Activated CD8-positive, alpha-beta T cell treated with anti-CD3 and anti-CD28 coated beads for 36 hours (primary cell): ENCODE data around the gene SRSF4. TPM values are rescaled to one million over a fixed set of nuclear protein-coding genes. Genes with fewer than 3 reads are reported as not detected.
A peak's percentile ranks its signal among the peaks of the same experiment; 100 is the strongest.

Experiments
- ATAC-seq: fragments of 200-7000 bp; cut with Tn5 transposase; one replicate; pipeline ENCODE4 v1.10.0; 2021; ENCODE audit warnings: mild to moderate bottlenecking, moderate library complexity
- CTCF ChIA-PET: fragments of 350-600 bp; sonication (Branson Sonifier 250); formaldehyde crosslinking; loops from one replicate; lab custom pipeline; 2021; ENCODE audit warnings: antibody characterized with exemption; lab: Charles Lee
- POLR2A ChIA-PET: fragments of 350-600 bp; sonication (Branson Sonifier 250); formaldehyde crosslinking; loops from one replicate; lab custom pipeline; 2021; ENCODE audit warnings: antibody characterized with exemption; lab: Charles Lee
- DNase-seq: peaks from one replicate; pipeline ENCODE4 v3.0.0-alpha.2; 2020
- H3K27ac Mint-ChIP-seq: one replicate; pipeline ENCODE4 v1.8.0; 2021; ENCODE audit warnings: mild to moderate bottlenecking, mixed read lengths
- H3K27me3 Mint-ChIP-seq: one replicate; pipeline ENCODE4 v1.8.0; 2021; ENCODE audit warnings: mixed read lengths
- H3K36me3 Mint-ChIP-seq: one replicate; pipeline ENCODE4 v1.8.0; 2021; ENCODE audit warnings: low read depth, mixed read lengths
- H3K4me1 Mint-ChIP-seq: one replicate; pipeline ENCODE4 v1.8.0; 2021; ENCODE audit warnings: low read depth, mixed read lengths
- H3K4me3 Mint-ChIP-seq: one replicate; pipeline ENCODE4 v1.8.0; 2021; ENCODE audit warnings: mild to moderate bottlenecking, moderate library complexity, mixed read lengths
- H3K9me3 Mint-ChIP-seq: one replicate; pipeline ENCODE4 v1.8.0; 2021; ENCODE audit warnings: mixed read lengths
- intact Hi-C: fragments of 100-400 bp; cut with micrococcal nuclease; formaldehyde crosslinking; loops from one replicate; pipeline ENCODE4 v1.10.0; 2022
- total RNA-seq, 2 experiments: library from RNA; stranded (reverse); gene quantifications; one replicate each; pipeline ENCODE4 v1.2.3, GENCODE V29; 2021
- TF ChIP-seq, protein P1 (sequence below): fragments of 200-600 bp; IDR thresholded peaks from one replicate; pipeline ENCODE4 v1.8.0; 2022; ENCODE audit warnings: antibody characterized with exemption, mild to moderate bottlenecking

Gene SRSF4
- total RNA-seq, 2 experiments from 2014 or later: 121 to 123 TPM

DNA sequence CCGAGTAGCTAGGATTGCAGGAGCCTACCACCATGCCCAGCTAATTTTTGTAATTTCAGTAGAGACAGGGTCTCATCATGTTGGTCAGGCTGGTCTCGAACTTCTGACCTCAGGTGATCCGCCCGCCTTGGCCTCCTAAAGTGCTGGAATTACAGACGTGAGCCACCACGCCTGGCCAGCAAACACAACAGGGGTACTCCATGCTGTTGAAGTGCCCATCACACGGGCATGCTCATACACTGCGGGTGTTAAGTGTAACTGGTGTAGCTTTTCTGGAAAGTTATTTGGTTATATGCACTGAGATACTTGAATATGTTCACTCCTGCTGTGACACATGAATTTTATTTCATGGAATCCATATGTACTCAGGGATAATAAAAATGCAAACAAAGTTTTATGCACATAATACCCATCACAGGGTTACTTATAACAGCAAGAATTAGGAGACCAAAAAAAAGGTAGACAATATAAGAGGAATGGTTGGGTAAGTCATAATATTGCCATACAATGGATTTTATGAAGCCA lies 9.2 kb downstream of the SRSF4 start:
- Mint-ChIP-seq H3K4me1 (peaks cover 57% of the 10 kb centered on the region), H3K4me3 (no peak overlapping the region), H3K9me3 (peaks cover 2% of the 10 kb centered on the region), H3K27me3 (no peaks in the 10 kb centered on the region), H3K27ac (no peak overlapping the region), H3K36me3 (peaks cover 50% of the 10 kb centered on the region)
- ChIA-PET POLR2A (interaction anchor here (0.6 to 3.7 kb wide), 2 partner anchors 9 to 19 kb away, joined by 7 to 20 read pairs; partner anchors contain the start of gene SRSF4), CTCF (no interaction called here)
- intact Hi-C loops: no loop called here
- TF ChIP-seq, protein P1, sequence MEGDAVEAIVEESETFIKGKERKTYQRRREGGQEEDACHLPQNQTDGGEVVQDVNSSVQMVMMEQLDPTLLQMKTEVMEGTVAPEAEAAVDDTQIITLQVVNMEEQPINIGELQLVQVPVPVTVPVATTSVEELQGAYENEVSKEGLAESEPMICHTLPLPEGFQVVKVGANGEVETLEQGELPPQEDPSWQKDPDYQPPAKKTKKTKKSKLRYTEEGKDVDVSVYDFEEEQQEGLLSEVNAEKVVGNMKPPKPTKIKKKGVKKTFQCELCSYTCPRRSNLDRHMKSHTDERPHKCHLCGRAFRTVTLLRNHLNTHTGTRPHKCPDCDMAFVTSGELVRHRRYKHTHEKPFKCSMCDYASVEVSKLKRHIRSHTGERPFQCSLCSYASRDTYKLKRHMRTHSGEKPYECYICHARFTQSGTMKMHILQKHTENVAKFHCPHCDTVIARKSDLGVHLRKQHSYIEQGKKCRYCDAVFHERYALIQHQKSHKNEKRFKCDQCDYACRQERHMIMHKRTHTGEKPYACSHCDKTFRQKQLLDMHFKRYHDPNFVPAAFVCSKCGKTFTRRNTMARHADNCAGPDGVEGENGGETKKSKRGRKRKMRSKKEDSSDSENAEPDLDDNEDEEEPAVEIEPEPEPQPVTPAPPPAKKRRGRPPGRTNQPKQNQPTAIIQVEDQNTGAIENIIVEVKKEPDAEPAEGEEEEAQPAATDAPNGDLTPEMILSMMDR: no peak
- DNase-seq (no peak), ATAC-seq (no peak)

DNA sequence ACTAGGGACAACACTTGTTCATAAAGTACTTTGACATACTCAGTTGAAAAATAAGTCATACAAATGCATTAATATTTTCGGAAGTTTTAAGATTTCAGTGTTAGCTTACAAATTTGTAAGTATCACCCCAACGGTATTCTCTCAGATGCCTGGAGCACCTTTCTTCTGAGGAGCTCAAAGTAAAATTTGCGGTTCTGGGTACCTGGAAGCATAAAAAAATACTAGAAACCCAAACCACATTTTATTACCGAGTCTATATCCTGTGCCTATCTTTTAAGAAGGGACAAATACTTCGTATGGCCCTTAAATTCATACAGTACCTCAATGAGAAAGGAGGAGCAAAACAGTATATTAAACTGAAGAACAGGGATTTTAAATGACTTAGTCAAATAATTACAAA lies 10.2 kb downstream of the SRSF4 start:
- no peak for DNase-seq

DNA sequence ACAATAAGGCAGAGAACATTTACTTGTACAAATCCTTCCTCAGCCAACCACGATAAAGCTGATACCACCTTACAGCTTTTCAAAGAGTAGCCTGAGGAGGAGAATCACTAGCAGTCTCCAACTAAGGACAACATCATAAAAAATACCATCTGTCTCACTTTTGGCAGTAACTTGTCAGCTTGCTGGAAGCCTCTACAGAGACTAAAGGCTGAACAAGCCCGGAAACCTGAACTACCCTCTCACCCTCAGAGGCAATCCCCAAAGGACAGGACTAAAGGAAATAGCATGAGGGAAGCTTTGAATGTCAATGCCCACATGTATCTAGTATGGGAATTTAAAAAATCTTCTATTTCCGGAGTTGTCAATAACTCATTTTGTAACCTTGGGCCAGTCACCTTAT lies 10.6 kb downstream of the SRSF4 start:
- CTCF ChIA-PET: interaction anchor here (1.1 to 2.7 kb wide), 6 partner anchors 9 to 289 kb away, joined by 3 to 12 read pairs (median 4); no protein-coding TSS in a partner anchor
- intact Hi-C loops: no loop called here
- POLR2A ChIA-PET: interaction anchor here (3.7 kb wide), 1 partner anchor 10 kb away, joined by 20 read pairs; the partner anchor contains the start of gene SRSF4
- peaks cover 43% of the 10 kb centered on the region for H3K36me3 Mint-ChIP-seq
- TF ChIP-seq, protein P1: no peak
- ATAC-seq (no peak), DNase-seq (no peak)
- peaks cover 2% of the 10 kb centered on the region for H3K9me3 Mint-ChIP-seq
- no peak overlapping the region for H3K4me3 Mint-ChIP-seq
- no peaks in the 10 kb centered on the region for H3K27me3 Mint-ChIP-seq
- peaks cover 56% of the 10 kb centered on the region for H3K4me1 Mint-ChIP-seq
- H3K27ac Mint-ChIP-seq: peak overlapping the region; percentile 76

More for the DNA sequence above, 10.2 kb downstream of the SRSF4 start:
- TF ChIP-seq, protein P1: no peak
- Mint-ChIP-seq H3K9me3 (peaks cover 2% of the 10 kb centered on the region), H3K27me3 (no peaks in the 10 kb centered on the region), H3K27ac (no peak overlapping the region), H3K4me3 (no peak overlapping the region), H3K4me1 (peaks cover 56% of the 10 kb centered on the region), H3K36me3 (peaks cover 45% of the 10 kb centered on the region)
- intact Hi-C loops: no loop called here
- POLR2A ChIA-PET: interaction anchor here (3.7 kb wide), 1 partner anchor 10 kb away, joined by 20 read pairs; the partner anchor contains the start of gene SRSF4
- CTCF ChIA-PET: interaction anchor here (1.1 to 2.7 kb wide), 6 partner anchors 9 to 290 kb away, joined by 3 to 12 read pairs (median 4); no protein-coding TSS in a partner anchor
- ATAC-seq: no peak

DNA sequence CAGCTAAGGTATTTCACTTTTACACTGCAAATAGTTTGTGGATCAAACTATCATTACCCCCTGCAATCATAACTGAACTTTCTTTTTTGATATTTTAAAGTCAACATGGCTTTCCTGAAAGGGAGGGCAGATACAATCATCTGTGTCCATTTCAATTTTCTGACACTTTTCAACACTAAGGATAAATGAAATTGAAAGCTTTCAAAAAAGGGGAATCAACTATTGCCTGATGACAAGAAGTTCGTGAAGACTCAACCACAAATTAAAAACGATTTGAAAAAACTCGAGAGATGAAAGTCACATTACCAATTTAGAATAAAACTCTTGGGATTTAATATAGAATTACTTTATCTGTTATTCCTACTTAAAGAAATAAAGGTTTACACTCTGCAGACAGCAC lies 11.7 kb downstream of the SRSF4 start:
- Mint-ChIP-seq H3K27me3 (no peaks in the 10 kb centered on the region), H3K36me3 (peaks cover 51% of the 10 kb centered on the region), H3K4me1 (peaks cover 60% of the 10 kb centered on the region), H3K27ac (no peak overlapping the region), H3K4me3 (no peak overlapping the region), H3K9me3 (peaks cover 2% of the 10 kb centered on the region)
- DNase-seq (no peak), ATAC-seq (no peak)
- ChIA-PET POLR2A (interaction anchor here (0.7 to 3.7 kb wide), 2 partner anchors 9 to 11 kb away, joined by 3 to 20 read pairs; partner anchors contain the start of gene SRSF4), CTCF (interaction anchor here (1.2 to 2.7 kb wide), 5 partner anchors 11 to 293 kb away, joined by 3 to 12 read pairs (median 4); partner anchors contain the start of gene SRSF4)
- TF ChIP-seq, protein P1: no peak
- intact Hi-C loops: no loop called here

DNA sequence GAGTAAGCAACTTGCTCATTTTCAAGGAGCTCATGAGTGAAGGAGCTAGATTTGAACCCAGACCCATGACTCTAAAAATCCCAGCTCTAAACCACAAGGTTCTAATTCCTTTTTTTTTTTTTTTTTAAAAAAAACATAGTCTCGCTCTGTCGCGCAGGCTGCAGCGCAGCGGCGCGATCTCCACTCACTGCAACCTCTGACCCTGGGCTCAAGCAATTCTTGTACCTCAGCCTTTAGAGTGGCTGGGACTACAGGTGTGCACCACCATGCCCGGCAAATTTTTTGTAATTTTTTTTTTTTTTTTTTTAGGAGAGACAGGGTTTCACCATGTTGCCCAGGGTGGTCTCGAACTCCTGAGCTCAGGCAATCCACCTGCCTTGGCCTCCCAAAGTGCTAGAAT lies 13.8 kb downstream of the SRSF4 start:
- Mint-ChIP-seq H3K9me3 (no peaks in the 10 kb centered on the region), H3K4me1 (peaks cover 71% of the 10 kb centered on the region), H3K27ac (no peak overlapping the region), H3K27me3 (no peaks in the 10 kb centered on the region), H3K36me3 (peaks cover 55% of the 10 kb centered on the region), H3K4me3 (no peak overlapping the region)
- TF ChIP-seq, protein P1: no peak
- POLR2A ChIA-PET: interaction anchor here (3.2 kb wide), 1 partner anchor 13 kb away, joined by 23 read pairs; the partner anchor contains the start of gene SRSF4
- CTCF ChIA-PET: interaction anchor here (1.1 to 2.7 kb wide), 3 partner anchors 14 to 35 kb away, joined by 3 to 12 read pairs (median 5); partner anchors contain the start of gene SRSF4
- intact Hi-C loops: no loop called here
- DNase-seq (no peak), ATAC-seq (no peak)
